Spleen (tissue), 11 donors: Measurements from ENCODE around the gene OR51I1. TPM values are rescaled to one million over a fixed set of nuclear protein-coding genes. Genes with fewer than 3 reads are reported as not detected.

Experiments used
- DNase-seq: peaks from one replicate; pipeline ENCODE4 v3.0.0-alpha.2; 2020
- H3K27ac ChIP-seq, 8 donors: fragments of 200-600 bp; sonication (generic) in 7 of 8; 1 replicate in 4 of 8; 2 replicates in 4 of 8; pipeline versions ENCODE4 v1.5.0 to v1.8.0; 2016 to 2021; ENCODE audit warnings: inconsistent platforms in 4 of 8, mild to moderate bottlenecking in 4 of 8, moderate library complexity in 1 of 8
- H3K27me3 ChIP-seq, 7 donors: fragments of 200-600 bp; sonication (generic) in 6 of 7; replicated peaks in 1 of 7; 1 replicate in 4 of 7; 2 replicates in 3 of 7; pipeline versions ENCODE4 v1.5.0 to v1.8.0; 2016 to 2021; ENCODE audit warnings: inconsistent platforms in 3 of 7, mild to moderate bottlenecking in 1 of 7
- H3K36me3 ChIP-seq, 6 donors: fragments of 200-600 bp; sonication (generic) in 5 of 6; 1 replicate in 4 of 6; 2 replicates in 2 of 6; pipeline versions ENCODE4 v1.5.0 to v1.8.0; 2016 to 2021; ENCODE audit warnings: inconsistent platforms in 2 of 6
- H3K4me1 ChIP-seq, 6 donors: fragments of 200-600 bp; sonication (generic) in 5 of 6; 1 replicate in 3 of 6; 2 replicates in 3 of 6; pipeline versions ENCODE4 v1.5.0 to v1.8.0; 2016 to 2021; ENCODE audit warnings: inconsistent platforms in 3 of 6
- H3K4me3 ChIP-seq, 8 donors: fragments of 200-600 bp; sonication (generic) in 7 of 8; 1 replicate in 4 of 8; 2 replicates in 4 of 8; pipeline versions ENCODE4 v1.5.0 to v1.8.0; 2016 to 2021; ENCODE audit warnings: inconsistent platforms in 4 of 8, mild to moderate bottlenecking in 4 of 8, moderate library complexity in 2 of 8
- H3K9me3 ChIP-seq, 8 donors: fragments of 200-600 bp; sonication (generic) in 7 of 8; 1 replicate in 4 of 8; 2 replicates in 4 of 8; pipeline versions ENCODE4 v1.5.0 to v1.8.0; 2016 to 2021; ENCODE audit warnings: inconsistent platforms in 4 of 8
- POLR2A ChIP-seq, 3 donors: fragments of 450-650 bp; IDR thresholded peaks; one replicate each; pipeline ENCODE4 v1.5.1; 2017; ENCODE audit warnings: antibody characterized with exemption in 3 of 3, mild to moderate bottlenecking in 1 of 3
- POLR2AphosphoS5 ChIP-seq, 3 donors: sonication (generic); formaldehyde crosslinking; IDR thresholded peaks; one replicate each; pipeline ENCODE4 v1.5.1; 2017; ENCODE audit warnings: antibody characterized with exemption in 3 of 3
- intact Hi-C: fragments of 100-400 bp; cut with DNase I; formaldehyde crosslinking; loops from one replicate; pipeline ENCODE4 v1.15.0; 2023; ENCODE audit warnings: low total_unique reads
- polyA plus RNA-seq, 3 donors: library from polyadenylated mRNA; stranded (reverse); fragments of 200-250 nt; gene quantifications; one replicate each; pipeline ENCODE4 v1.2.1, GENCODE V29; 2013
- total RNA-seq, 7 donors: library from RNA; depleted of rRNA in 3 of 7; stranded (reverse); fragments of >200 nt in 3 of 7; fragmentation: NEBNext Ultra II Directional in 4 of 7; extraction: Animal tissue kit (Norgen Biotek cat#: 25700) in 4 of 7; gene quantifications; one replicate each; pipeline versions ENCODE4 v1.1.0 to v1.2.1, GENCODE V29; 2016 to 2021
- TF ChIP-seq, protein P1 (sequence below), 11 experiments: fragments of 200-600 bp in 7 of 11; fragments of 450-650 bp in 4 of 11; sonication (generic) in 4 of 11; IDR thresholded peaks in 8 of 11; conservative IDR thresholded peaks in 3 of 11; 1 replicate in 7 of 11; 2 replicates in 4 of 11; pipeline versions ENCODE4 v1.4.0 to v1.8.0; 2016 to 2021; ENCODE audit warnings: antibody characterized with exemption in 11 of 11, inconsistent platforms in 4 of 11, mild to moderate bottlenecking in 1 of 11
- donor health status: healthy with polysubstance abuse.
- donor health status: DM: no; HTN: no; CAD: no; lungs with moderate emphysema.
- donor health status: DM: no; HTN: no; CAD: no.
- donor health status: Bipolar disorder and iron deficiency.
- donor health status: healthy.
- donor health status: DM: no; HTN: no; CAD: no.
- donor health status: DM: yes; HTN: yes; CAD: no.

The OR51I1 gene
- total and polyA plus RNA-seq, 10 donors: 0.40 to 0.73 TPM; not detected in 8

DNA sequence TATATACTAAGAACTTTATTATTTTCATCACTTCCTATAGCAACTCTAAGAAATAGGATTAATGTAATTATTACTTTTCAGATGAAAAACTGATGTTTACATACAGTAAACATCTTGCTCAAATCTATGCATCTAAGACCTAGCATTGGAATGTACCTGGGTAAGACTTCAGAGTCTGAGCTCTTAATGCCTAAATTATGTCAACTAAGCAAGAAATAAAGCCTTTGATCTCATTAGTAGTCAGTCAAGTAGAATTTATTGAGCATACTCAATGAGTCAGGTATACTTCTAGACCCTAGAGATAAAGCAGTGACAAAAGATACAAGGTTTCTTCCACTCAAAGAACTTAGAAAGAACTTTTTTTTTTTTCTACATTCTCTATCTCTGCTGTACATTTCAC, 36.1 kb downstream of the OR51I1 start:
- H3K27me3 ChIP-seq: peaks cover 0 to 5% (median 0%) of the 10 kb centered on the region in 7 donors
- intact Hi-C loops: no loop called here
- no peak overlapping the region for H3K4me3 ChIP-seq
- no peaks in the 10 kb centered on the region for H3K9me3 ChIP-seq
- H3K4me1 ChIP-seq: no peaks in the 10 kb centered on the region
- no peak overlapping the region for H3K27ac ChIP-seq
- no peaks in the 10 kb centered on the region for H3K36me3 ChIP-seq
- TF ChIP-seq POLR2A (IDR thresholded peaks at IDR 0.05) (no peak), POLR2AphosphoS5 (IDR thresholded peaks at IDR 0.05) (no peak)
- TF ChIP-seq, protein P1, sequence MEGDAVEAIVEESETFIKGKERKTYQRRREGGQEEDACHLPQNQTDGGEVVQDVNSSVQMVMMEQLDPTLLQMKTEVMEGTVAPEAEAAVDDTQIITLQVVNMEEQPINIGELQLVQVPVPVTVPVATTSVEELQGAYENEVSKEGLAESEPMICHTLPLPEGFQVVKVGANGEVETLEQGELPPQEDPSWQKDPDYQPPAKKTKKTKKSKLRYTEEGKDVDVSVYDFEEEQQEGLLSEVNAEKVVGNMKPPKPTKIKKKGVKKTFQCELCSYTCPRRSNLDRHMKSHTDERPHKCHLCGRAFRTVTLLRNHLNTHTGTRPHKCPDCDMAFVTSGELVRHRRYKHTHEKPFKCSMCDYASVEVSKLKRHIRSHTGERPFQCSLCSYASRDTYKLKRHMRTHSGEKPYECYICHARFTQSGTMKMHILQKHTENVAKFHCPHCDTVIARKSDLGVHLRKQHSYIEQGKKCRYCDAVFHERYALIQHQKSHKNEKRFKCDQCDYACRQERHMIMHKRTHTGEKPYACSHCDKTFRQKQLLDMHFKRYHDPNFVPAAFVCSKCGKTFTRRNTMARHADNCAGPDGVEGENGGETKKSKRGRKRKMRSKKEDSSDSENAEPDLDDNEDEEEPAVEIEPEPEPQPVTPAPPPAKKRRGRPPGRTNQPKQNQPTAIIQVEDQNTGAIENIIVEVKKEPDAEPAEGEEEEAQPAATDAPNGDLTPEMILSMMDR (IDR thresholded peaks at IDR 0.05 in 8 of 11, conservative IDR thresholded peaks at IDR 0.05 in 3 of 11): no peak
- no peak for DNase-seq

GRCh38 chr11:5398936-5399335, 42.4 kb downstream of the OR51I1 start:
- H3K9me3 ChIP-seq: no peaks in the 10 kb centered on the region
- DNase-seq: no peak
- intact Hi-C loops: no loop called here
- no peaks in the 10 kb centered on the region for H3K36me3 ChIP-seq
- no peaks in the 10 kb centered on the region for H3K4me1 ChIP-seq
- no peak for TF ChIP-seq POLR2AphosphoS5 (IDR thresholded peaks at IDR 0.05)
- TF ChIP-seq, protein P1 (IDR thresholded peaks at IDR 0.05 in 8 of 11, conservative IDR thresholded peaks at IDR 0.05 in 3 of 11): no peak
- TF ChIP-seq POLR2A (IDR thresholded peaks at IDR 0.05): no peak
- H3K27ac ChIP-seq: no peak overlapping the region
- peaks cover 0 to 4% (median 0%) of the 10 kb centered on the region in 7 donors for H3K27me3 ChIP-seq
- H3K4me3 ChIP-seq: no peak overlapping the region

DNA sequence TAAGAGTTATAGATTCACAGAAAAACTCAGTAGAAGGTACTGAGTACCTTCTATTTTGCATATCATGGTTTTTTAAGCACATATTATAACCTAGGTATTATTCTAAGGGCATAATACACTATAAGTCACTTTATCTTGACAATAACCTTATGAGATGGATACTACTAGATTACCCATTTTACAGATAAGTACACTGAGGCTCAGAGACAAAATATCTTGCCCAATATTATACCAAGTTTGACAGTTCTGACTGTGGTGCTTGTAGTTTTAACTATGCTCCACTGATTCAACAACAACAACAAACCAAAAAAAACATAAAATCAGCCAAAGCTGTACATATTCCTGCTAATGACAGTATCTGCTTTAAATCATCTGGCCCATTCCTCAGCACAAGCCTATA, 47.2 kb downstream of the OR51I1 start:
- Histone ChIP-seq H3K36me3 (no peaks in the 10 kb centered on the region), H3K27me3 (peaks cover 0 to 4% (median 0%) of the 10 kb centered on the region in 7 donors), H3K4me3 (no peak overlapping the region), H3K27ac (no peak overlapping the region), H3K9me3 (no peaks in the 10 kb centered on the region), H3K4me1 (no peaks in the 10 kb centered on the region)
- DNase-seq: no peak
- intact Hi-C loops: no loop called here
- TF ChIP-seq POLR2AphosphoS5 (IDR thresholded peaks at IDR 0.05): no peak
- TF ChIP-seq POLR2A (IDR thresholded peaks at IDR 0.05): no peak
- TF ChIP-seq, protein P1 (IDR thresholded peaks at IDR 0.05 in 8 of 11, conservative IDR thresholded peaks at IDR 0.05 in 3 of 11): no peak

Other genes with a start within 250 kb of the OR51I1 start
- gene OR51V1, start 240.8 kb downstream of the OR51I1 start, total RNA-seq: not detected
- gene OR51V1, start 240.8 kb downstream of the OR51I1 start, polyA plus RNA-seq: not detected
- gene HBB, start 214.4 kb downstream of the OR51I1 start, total RNA-seq: over 10,000 TPM in 2 of 7 donors, 1,000 to 10,000 TPM in 3, 100 to 1,000 TPM in 2; 465 to 40,257 (median 5,354) TPM
- gene HBB, start 214.4 kb downstream of the OR51I1 start, polyA plus RNA-seq: 1,000 to 10,000 TPM in 1 of 3 donors, 100 to 1,000 TPM in 2; 107 to 1,699 (median 207) TPM
- 100 to 1,000 TPM in 1 of 7 donors, 10 to 100 TPM in 3, 1 to 10 TPM in 3; 1.5 to 327 (median 20.6) TPM for gene HBD, start 207.0 kb downstream of the OR51I1 start, total RNA-seq
- gene HBD, start 207.0 kb downstream of the OR51I1 start, polyA plus RNA-seq: 10 to 100 TPM in 1 of 3 donors, 1 to 10 TPM in 2; 1.0 to 12.5 (median 1.5) TPM
- gene HBG1, start 191.7 kb downstream of the OR51I1 start, total RNA-seq: 10 to 100 TPM in 1 of 7 donors, 1 to 10 TPM in 1, not detected in 5; 1.2 to 15.0 TPM
- gene HBG1, start 191.7 kb downstream of the OR51I1 start, polyA plus RNA-seq: under 1 TPM in 1 of 3 donors, not detected in 2; 0.21 TPM
- 10 to 100 TPM in 2 of 7 donors, 1 to 10 TPM in 3, not detected in 2; 1.3 to 19.6 (median 9.1) TPM for gene HBG2, start 186.7 kb downstream of the OR51I1 start, total RNA-seq
- gene HBG2, start 186.7 kb downstream of the OR51I1 start, polyA plus RNA-seq: 1 to 10 TPM in 1 of 3 donors, under 1 TPM in 1, not detected in 1; 0.29 to 4.2 TPM
- 1 to 10 TPM in 1 of 7 donors, under 1 TPM in 1, not detected in 5; 0.64 to 1.8 TPM for gene HBE1, start 171.6 kb downstream of the OR51I1 start, total RNA-seq
- gene HBE1, start 171.6 kb downstream of the OR51I1 start, polyA plus RNA-seq: under 1 TPM; 0.21 to 0.37 (median 0.32) TPM
- not detected for gene OR51B4, start 139.6 kb downstream of the OR51I1 start, total RNA-seq
- not detected for gene OR51B4, start 139.6 kb downstream of the OR51I1 start, polyA plus RNA-seq
- not detected for gene OR51B2, start 117.2 kb downstream of the OR51I1 start, total RNA-seq
- not detected for gene OR51B2, start 117.2 kb downstream of the OR51I1 start, polyA plus RNA-seq
- 1 to 10 TPM in 3 of 7 donors, under 1 TPM in 4; 0.44 to 3.0 (median 0.89) TPM for gene OR51B5, start 98.0 kb downstream of the OR51I1 start, total RNA-seq
- not detected for gene OR51B5, start 98.0 kb downstream of the OR51I1 start, polyA plus RNA-seq
- gene OR51B6, start 90.0 kb downstream of the OR51I1 start, total RNA-seq: not detected
- gene OR51B6, start 90.0 kb downstream of the OR51I1 start, polyA plus RNA-seq: not detected
- not detected for gene OR51M1, start 57.7 kb downstream of the OR51I1 start, total RNA-seq
- not detected for gene OR51M1, start 57.7 kb downstream of the OR51I1 start, polyA plus RNA-seq
- gene OR51Q1, start 19.4 kb downstream of the OR51I1 start, total RNA-seq: not detected
- not detected for gene OR51Q1, start 19.4 kb downstream of the OR51I1 start, polyA plus RNA-seq
- not detected for gene OR51I2, start 7.8 kb upstream of the OR51I1 start, total RNA-seq
- not detected for gene OR51I2, start 7.8 kb upstream of the OR51I1 start, polyA plus RNA-seq
- not detected for gene OR52D1, start 47.2 kb upstream of the OR51I1 start, total RNA-seq
- not detected for gene OR52D1, start 47.2 kb upstream of the OR51I1 start, polyA plus RNA-seq
- 1 to 10 TPM in 3 of 7 donors, under 1 TPM in 4; 0.29 to 3.7 (median 0.52) TPM for gene UBQLN3, start 68.4 kb upstream of the OR51I1 start, total RNA-seq
- gene UBQLN3, start 68.4 kb upstream of the OR51I1 start, polyA plus RNA-seq: not detected
- 1 to 10 TPM in 4 of 7 donors, under 1 TPM in 3; 0.87 to 2.3 (median 1.1) TPM for gene UBQLNL, start 75.2 kb upstream of the OR51I1 start, total RNA-seq
- under 1 TPM; 0.33 to 0.93 (median 0.74) TPM for gene UBQLNL, start 75.2 kb upstream of the OR51I1 start, polyA plus RNA-seq
- 1 to 10 TPM in 3 of 7 donors, under 1 TPM in 4; 0.27 to 3.3 (median 0.80) TPM for gene OR52H1, start 107.0 kb upstream of the OR51I1 start, total RNA-seq
- not detected for gene OR52H1, start 107.0 kb upstream of the OR51I1 start, polyA plus RNA-seq
- not detected for gene OR52B6, start 139.4 kb upstream of the OR51I1 start, total RNA-seq
- not detected for gene OR52B6, start 139.4 kb upstream of the OR51I1 start, polyA plus RNA-seq
- 1 to 10 TPM; 1.4 to 6.1 (median 4.3) TPM for gene TRIM6, start 155.1 kb upstream of the OR51I1 start, total RNA-seq
- 1 to 10 TPM in 2 of 3 donors, under 1 TPM in 1; 0.72 to 2.7 (median 1.1) TPM for gene TRIM6, start 155.1 kb upstream of the OR51I1 start, polyA plus RNA-seq
- 10 to 100 TPM; 13.7 to 21.8 (median 17.7) TPM for gene TRIM34, start 183.5 kb upstream of the OR51I1 start, total RNA-seq
- gene TRIM34, start 183.5 kb upstream of the OR51I1 start, polyA plus RNA-seq: 10 to 100 TPM in 2 of 3 donors, 1 to 10 TPM in 1; 9.5 to 14.0 (median 10.5) TPM
- 10 to 100 TPM; 31.1 to 44.3 (median 34.2) TPM for gene TRIM5, start 243.6 kb upstream of the OR51I1 start, total RNA-seq
- 10 to 100 TPM in 1 of 3 donors, 1 to 10 TPM in 2; 7.8 to 13.6 (median 9.0) TPM for gene TRIM5, start 243.6 kb upstream of the OR51I1 start, polyA plus RNA-seq
- gene TRIM22, start 248.3 kb upstream of the OR51I1 start, total RNA-seq: 100 to 1,000 TPM; 232 to 336 (median 282) TPM
- gene TRIM22, start 248.3 kb upstream of the OR51I1 start, polyA plus RNA-seq: 100 to 1,000 TPM; 152 to 169 (median 162) TPM